NCI-H345 (cell line): ENCODE measurements around the gene KLHL17.

ENCODE experiments used
- DNase-seq: peaks from one replicate; lab custom pipeline; 2025; lab: John Stamatoyannopoulos, UW

Gene KLHL17

DNA sequence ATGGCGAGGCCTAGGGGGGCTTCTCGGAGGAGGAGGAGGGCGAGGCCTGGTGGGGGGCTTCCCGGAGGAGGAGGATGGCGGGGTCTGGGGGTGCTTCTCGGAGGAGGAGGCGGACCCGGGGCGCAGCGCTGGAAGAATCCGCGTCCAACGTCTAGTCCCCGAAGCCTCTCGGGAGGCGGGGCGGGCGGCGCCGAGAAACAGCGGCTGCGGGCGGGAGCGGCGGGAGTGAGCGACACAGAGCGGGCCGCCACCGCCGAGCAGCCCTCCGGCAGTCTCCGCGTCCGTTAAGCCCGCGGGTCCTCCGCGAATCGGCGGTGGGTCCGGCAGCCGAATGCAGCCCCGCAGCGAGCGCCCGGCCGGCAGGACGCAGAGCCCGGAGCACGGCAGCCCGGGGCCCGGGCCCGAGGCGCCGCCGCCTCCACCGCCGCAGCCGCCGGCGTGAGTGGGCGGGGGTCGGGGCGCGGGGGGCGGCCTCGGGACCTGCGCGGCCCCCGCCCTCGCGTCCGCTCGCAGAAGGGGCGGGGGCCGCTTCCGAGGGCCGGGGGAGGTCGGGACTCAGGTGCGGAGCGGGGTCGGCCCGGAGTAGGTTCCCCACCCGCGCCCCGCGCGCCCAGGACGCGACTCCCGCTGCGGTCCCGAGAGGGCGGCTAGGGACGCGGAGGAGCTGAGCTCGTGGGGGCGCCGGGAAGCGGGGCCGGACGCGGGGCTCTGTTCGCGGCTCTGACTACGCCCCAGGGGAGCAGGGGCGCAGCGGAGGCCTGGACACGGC, at the start of gene KLHL17:
KLHL17 (plus strand) TSS at position 222 of the 769 bp plus-strand sequence; CDS start at position 332, 110 bp downstream.
- peak; percentile 63 for DNase-seq

DNA sequence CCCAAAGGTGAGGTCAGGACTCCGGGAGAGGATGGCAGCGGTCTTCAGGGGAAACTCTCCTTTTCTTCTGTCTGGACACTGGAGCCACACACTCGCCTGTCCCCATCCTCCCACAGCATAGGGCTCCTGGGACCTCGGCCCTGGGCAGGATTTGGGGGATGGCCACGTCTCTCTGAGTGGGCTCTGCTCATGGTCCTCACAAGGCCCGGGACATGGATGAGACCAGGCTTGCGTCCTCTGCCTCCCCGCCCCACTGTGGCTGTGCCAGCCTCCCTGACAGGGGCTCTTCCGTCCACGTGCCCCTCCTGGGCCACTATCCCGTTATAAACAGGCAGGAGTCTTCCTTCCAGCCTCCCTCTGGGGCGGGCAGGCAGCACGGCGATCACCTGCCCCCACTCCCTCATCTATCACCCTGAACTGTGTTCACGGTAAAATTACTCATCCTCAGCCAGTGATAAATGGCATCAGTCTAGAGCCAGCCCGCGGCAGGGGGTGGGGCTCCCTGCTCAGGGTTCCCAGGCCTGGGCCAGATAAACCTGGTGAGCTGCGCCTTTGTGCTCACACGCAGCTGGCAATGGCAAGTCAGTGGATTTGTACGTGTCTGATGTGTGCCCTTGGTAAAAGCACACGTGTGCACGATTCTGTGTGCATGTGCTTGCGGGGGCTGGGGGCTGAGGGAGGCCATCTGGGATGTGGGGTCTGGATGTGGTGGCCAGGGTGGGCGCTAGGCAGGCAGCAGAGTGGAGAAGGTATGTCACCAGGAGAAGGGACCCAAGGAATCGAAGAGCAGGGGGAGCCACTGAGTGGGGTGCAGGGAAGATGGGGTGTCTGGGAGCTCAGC, 49.3 kb upstream of the KLHL17 start:
- DNase-seq = peak; percentile 35

DNA sequence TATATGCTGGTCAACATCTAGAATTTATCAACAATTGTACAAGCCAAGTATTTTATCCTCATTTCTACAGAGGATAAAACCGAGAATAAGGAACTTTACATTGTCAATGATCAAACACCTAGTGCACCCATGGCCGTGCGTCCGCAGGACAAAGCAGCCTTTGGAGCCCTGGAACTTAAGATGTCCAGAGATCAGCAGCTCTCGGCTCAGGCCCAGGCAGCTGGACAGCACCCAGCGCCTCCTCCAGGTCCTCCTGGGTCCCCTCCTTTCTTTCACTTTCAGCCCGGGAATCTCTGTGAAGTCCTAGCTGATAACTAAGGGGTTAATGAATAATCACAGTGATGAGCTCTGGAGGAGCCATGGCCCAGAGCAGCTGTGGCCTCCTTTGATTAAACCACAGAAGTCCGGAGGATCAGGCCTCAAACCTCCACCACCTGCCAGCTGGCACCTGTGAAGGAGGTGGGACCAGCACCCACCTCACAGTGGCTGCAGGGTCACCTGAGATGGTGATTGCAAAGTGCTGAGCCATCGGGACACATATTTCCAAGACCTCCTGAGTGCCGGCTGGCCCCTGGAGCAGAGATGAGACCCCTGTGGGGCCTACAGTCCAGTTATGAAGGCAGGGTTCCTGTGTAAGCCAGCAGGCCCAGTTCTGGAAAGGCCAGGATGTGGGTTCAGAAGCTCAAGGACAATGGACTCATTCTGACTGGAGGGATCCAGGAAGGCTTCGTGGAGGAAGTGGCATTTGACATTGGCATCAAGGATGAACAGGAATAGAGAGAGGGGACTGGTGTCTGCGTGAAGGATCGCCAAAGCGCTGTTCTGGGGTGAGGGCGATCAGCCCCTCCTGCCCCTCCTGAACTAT, 48.3 kb upstream of the KLHL17 start:
- DNase-seq = no peak

DNA sequence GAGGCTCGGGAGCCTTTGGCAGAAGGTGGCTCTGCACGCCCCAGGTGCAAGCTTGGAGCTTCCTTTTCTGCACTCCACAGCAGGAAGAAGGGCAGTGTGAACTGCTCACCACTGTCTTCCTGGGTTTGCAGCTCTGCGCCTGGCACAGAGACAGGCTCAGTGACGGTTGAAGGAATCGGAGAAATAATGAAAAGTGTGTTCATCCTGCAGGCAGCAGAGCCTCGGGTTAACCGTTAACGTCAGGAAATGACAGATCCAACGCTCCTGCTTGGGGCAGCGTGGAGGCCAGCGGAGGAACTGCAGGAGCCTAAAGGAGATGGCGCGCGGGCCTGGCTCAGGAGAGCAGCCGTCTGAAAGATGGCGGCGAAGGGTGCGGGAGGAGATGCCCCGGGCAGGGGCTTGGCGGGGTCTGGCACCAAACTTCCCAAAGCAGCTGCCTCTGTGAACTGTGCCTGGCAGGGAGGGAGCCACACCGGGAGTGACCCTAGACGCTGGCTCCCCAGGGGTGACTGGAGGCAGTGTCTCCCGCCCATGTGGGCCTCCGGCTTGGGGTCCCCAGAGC, 47.6 kb upstream of the KLHL17 start:
- DNase-seq = no peak

DNA sequence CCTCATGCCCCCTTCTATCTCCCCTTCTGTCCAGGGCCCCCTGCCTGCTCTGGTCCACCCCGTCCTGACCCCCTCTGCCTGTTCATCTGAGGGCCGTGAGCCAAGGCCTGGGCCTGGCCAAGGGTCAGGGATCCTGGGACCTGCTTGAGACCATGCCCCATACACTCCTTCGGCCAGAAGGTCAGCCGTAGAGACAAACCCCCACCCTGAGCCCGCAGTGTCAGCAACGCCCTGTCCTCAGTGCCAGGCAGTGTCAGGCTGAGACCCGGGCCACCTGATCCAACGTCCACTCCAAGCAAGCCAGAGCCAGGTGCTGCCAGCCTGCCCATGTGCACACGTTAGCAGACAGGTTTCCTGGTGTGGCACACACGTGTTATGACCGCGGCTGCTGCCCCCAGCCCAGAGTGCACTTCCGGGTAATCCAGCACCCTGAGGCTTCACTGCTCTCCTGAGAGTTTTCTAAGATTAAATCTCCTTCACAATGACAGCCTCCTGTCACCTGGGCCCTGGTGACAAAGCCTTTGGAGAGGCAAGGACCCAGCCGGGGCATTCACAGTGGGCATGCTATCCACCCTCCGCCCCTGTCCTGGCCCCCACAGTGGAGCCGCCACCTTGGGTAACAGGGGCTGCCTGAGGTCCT, 46.8 kb upstream of the KLHL17 start:
- DNase-seq = no peak

DNA sequence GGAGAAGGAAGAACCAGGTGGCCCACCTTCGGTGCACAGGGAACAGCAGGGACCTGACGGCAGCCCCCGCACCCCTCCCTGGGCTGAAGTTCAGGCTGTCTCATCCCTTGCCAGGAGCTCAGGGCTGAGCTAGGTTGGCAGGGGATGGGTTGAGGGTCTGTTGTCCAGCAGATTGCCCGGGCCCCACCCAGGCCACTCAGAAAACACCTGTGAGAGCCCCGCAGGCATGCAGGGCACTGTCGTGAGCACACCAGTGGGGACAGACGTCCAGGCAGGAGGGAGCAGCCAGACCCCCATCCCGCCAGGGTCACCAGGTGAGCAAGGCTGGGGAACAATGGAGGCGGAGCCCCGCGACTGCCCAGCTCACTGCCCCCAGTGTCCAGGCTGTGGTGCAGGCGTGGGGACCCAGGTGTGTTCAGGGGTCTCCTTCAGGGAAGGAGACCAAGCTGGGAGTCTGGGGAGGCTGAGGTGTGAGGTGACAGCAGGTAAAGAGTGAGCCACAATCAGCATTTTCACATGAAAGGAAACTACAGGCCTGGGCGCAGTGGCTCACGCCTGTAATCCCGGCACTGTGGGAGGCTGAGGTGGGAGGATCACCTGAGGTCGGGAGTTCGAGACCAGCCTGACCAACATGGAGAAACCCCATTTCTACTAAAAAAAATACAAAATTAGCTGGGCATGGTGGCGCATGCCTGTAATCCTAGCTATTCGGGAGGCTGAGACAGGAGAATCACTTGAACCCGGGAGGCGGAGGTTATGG, 46.1 kb upstream of the KLHL17 start:
- no peak for DNase-seq

DNA sequence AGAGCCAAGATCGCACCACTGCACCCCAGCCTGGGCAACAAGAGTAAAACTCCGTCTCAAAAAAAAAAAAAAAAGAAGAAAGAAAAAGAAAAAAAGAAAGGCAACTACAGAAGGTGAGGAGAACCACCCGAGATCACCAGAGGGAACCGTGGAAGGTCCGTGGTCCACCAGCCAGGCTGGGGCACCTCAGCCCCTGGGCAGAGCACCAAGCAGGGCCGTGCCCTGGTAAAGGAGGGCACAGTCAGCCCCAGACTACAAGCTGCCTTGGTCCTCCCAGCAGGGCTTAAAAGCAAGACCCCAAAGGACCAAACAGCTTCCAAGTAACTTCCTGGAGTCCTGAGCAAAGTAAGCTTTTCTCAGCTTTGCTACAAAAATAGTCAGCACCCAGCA, 45.5 kb upstream of the KLHL17 start:
- no peak for DNase-seq

DNA sequence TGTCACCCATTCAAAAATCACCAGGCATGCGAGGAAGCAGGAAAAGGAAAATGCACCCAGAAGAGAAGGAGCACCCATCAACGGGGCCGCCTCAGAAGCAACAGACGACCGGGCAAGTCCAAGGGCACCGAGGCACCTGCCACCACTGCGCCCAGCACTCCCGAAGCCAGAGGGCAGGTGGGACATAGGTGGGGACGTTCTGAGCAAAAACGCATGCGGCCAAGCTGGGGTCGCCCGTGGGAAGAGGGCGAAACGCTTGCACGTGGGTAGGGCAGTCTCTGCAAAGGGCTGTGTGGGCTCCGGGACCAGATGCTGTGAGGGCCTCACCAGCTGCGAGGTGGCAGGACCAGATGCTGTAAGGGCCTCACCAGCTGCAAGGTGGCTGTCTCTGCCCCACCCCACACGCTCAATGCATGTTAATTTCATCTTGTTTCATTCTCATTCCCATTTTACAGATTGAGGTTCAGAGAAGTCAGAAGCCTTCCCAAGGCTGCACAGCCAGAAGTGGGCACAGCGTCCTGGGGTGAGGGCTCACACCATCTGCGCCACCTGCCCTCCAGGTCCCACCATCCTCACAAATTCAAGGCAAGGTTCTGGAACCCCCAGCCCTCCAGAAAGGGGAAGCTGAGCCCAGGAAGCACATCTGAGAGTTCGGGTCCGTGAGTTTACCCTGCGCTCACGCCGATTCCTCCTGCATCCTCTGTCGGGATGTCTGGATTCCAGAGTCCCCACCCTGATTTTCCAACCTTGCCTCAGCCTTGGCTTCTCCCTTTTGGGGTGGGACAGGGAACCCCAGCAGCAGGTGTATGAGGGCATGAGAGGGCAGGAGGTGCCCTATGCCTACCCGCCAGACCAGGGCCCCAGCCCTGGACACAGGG, 44.9 kb upstream of the KLHL17 start:
- DNase-seq = no peak

DNA sequence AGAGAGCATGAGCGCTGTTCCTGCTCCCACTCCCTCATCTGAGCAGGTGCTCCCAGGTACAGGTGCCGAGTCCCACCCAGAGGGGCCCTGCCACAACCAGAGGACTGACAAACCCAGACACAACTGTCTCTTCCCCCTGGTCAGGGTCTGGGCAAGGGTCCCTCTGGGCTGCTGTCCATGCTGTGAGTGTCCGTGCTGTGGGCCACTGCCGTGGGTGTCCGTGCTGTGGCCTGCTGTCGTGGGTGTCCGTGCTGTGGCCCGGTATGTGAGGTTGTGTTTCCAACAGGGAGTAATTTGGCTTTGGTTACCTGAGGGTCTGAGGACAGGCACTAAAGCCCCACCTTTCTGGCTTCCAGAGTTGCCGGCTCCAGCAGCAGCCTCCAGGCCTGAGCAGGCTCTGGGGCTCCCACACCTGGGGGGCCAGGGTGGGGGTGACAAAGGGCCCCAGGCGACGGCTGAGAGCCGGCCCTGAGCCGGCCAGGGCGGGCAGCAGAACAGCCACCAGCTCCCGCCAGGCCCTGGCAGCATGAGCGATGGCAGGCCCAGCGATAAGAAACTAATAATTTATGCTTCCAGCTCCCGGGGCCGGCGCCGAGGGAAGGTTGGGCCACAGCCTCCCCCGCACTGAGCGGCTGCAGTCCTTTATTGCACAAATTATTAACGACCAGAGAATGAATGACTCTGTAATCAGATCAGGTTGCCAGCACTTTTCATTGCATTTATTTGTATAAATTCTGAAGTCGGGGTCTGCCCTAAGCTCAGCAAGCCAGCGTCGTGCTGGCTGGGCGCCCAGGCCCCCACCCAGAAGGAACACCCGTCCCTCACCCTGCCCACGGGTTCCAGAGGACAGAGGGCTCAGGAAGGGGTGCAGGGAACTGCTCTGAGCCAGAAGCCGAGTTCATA, 44.0 kb upstream of the KLHL17 start:
- DNase-seq = no peak

DNA sequence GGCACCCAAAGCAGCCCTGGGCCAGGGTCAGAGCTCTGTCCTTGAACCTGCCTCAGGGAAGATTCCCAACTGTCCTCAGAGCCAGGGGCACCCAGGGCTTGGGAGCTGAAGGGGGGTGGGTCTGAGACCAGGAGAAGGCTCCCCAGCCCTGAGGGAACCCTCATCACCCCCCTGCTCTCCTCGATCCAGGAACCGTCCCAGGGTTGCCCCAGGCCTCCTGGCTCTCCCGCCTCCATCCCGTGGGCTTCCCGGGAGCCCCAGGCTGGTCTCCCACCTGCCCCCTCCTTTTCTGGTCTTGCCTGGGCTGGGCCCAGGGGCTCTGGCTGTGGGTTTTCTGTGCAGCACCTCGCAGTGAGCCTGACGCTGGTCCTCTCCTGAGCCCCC, 43.3 kb upstream of the KLHL17 start:
- DNase-seq = no peak

DNA sequence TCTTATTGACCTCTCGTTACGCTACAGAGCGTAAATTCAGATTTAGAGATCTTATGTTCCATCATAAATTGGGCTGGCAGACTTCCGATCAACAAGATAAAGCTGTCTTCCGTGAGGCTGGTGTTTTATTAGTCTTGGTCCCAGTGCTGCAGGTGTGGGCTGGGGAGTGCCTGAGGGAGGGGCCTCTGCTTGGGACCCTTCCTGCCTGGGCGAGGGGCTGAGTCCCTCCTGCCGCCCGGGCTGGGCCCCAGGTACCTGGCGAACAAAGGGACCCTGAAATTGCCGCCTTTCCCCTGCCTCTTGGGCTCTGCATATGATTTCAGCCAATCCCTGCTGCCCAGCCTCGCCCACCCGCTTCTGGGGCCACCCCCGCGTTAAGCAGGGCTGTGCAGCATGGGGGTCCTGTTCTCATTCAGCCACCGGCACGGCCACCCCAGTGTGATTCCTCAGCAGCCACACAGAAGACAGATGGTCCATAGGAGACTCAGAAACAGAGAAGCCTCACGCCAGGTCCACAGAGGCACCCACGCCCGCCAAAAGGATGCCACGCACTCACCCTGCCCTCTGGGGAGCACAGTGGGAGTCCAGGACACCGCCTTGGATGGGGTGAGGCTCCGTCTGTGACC, 42.8 kb upstream of the KLHL17 start:
- DNase-seq = no peak

DNA sequence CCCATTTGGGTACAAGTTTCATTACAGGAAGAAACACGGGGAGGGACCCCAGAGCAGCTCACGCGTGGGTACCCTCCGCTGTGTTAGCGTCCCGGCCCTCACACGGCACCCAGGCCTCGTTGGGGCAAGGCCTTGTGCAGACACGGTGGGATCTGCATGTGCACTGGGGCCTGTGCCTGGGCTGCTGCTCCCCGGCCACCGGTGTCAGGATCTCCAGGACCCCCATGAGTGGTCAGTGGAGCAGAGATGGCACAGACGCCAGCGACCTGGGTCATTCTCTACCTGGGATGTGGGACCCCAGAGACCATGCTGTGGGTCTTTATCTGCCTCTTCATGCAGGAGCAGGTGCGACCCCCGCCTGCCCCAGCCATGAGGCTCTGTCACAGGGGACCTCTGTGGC, 42.0 kb upstream of the KLHL17 start:
- no peak for DNase-seq

DNA sequence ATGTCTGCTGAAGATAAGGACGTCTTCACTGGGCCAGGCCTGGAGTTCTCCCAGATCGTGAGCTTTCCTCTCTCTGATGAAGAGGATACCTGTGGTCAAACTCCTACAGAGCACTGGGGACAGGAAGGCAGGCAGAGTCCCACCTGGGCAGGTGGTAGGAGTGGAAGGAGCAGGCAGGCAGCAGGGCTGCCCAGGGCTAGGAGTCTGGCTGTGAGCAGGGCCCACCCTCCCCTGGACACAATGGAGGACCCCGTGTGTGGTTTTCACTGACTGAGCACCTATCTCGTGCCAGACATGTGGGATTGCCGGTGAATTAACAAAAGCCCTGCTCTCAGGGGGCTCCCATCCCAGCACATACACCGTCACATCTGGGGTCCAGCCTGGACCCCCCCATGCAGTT, 41.5 kb upstream of the KLHL17 start:
- DNase-seq = no peak

DNA sequence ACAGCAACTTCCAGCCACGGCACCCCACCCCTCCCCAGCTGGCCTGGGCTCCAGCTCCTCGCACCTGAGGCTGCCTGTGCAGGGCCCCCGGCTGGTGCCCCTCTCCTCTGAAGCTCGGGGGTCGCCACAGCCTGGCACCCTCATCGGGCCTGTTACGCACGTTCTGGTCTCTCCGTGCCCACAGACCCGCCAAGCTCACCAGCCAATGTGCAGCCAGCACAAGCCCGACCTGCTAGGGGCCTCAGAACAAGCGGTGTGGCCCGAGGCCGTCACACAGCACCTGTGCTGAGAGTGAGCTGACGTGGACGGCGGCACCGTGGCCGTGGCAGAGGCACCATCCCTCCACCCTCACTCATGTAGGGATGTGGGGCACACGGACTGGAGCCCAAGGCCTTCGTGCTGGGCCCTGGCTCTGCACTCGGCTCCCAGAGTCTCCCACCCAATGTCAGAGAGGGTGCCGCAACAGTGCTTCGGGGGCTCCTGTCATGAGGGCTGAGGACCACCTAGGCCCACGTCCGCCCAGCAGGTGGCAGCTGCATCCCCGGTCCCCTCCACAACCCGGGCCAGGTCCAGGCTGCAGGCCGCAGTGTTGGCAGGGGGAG, 41.0 kb upstream of the KLHL17 start:
- DNase-seq = no peak

DNA sequence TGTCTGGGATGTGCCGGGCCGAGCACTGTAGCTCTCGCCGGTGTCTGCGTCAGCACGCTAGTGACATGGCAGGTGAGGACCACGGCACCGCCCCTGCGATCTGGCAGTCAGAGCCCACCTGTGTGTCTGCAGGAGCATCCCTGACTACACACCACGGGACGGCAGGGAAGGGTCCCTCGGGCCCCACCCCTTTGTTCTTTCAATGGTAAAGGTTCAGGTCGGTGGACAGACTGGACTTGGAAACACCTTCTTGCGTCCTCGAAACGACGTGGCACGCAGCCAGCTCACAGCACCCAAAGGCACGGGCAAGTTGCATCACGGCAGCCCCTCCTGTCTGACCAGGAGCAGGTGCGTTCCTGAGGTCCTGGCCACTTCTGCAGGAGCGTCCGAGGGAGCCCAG, 40.4 kb upstream of the KLHL17 start:
- DNase-seq = no peak

DNA sequence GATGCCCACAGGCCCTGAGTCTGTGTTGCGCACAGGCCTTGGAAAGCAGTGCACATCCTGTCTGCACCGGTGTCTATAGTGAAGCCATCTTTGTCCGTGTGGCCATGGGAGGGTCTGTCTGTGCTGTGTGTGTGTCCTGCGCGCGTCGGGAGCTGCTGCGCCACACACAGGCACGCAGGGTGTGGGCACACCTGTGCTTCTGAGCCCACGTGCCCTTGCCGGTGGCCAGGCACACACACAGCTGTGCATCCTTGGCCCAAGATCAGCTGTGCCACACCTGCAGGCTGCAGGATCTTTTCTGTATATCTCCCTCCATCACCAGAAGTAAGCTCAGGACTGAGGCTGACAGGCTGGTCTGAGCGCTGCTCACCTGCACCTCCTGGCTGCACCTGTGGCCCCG, 39.9 kb upstream of the KLHL17 start:
- DNase-seq = no peak

DNA sequence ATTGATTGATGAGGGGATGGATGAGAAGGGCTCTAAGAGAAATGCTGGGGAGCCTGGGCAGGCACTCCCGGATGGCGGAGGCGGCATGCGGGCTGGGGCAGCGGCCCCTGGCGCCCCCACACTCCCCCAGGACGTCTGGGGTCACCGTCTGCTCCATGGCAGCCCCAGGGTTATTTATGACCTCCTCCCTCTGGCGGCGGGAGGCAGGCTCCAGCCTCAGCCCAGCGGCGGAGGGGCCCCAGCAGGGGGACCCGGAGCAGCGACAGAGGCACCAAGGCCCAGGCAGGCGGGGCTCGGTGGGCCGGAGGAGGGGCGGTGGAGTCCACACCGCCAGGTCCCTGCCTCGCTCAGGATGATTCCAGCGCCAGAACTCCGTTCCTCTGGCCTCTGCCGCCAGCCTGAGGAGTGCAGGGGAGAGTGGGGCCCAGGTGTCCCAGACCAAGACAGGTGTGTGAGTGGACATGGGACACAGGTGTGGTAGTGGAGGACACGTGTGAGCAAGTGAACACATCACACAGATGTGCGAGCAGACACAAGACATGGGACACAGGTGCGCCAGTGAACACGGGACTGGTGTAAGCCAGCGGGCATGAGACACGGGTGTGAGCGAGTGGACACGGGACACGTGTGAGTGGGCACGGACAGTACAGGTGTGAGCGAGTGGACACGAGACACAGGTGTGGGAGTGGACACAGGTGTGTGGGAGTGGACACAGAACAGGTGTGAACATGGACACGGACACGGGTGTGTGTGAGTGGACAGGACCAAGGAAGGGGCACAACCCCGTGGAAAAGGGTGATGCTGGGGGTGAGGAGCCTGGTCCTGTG, 39.2 kb upstream of the KLHL17 start:
- peak; percentile 70 for DNase-seq
